Neutrophil (primary cell): ENCODE measurements around the gene SOWAHA.
"Not testable (repeated sequence)": the region's sequence is repeated elsewhere in the genome, so short reads cannot be mapped to it uniquely, and the experiment has no call there.

Source experiments
- H3K27ac ChIP-seq: fragments of 200-600 bp; sonication (generic); 2 replicates; pipeline ENCODE4 v1.5.1; 2016; ENCODE audit warnings: mild to moderate bottlenecking, moderate library complexity
- H3K27me3 ChIP-seq: fragments of 200-600 bp; sonication (generic); 2 replicates; pipeline ENCODE4 v1.6.0; 2016; ENCODE audit warnings: mild to moderate bottlenecking
- H3K36me3 ChIP-seq: fragments of 200-600 bp; sonication (generic); 2 replicates; pipeline ENCODE4 v1.5.1; 2017
- H3K4me1 ChIP-seq, 2 experiments: fragments of 200-600 bp in 1 of 2; sonication (generic) in 1 of 2; 1 replicate in 1 of 2; 2 replicates in 1 of 2; pipeline versions ENCODE4 v1.5.1 to v1.6.1; 2013 to 2016; ENCODE audit warnings: low read depth in 1 of 2, low read length in 1 of 2, mild to moderate bottlenecking in 1 of 2, moderate library complexity in 1 of 2; ENCODE audit not compliant: control insufficient read depth in 1 of 2, insufficient read depth in 1 of 2
- H3K4me3 ChIP-seq, 2 experiments: fragments of 200-600 bp in 1 of 2; sonication (generic) in 1 of 2; 1 replicate in 1 of 2; 2 replicates in 1 of 2; pipeline ENCODE4 v1.5.1; 2013 to 2016; ENCODE audit warnings: low read depth in 1 of 2, low read length in 1 of 2, mild to moderate bottlenecking in 1 of 2, moderate library complexity in 1 of 2
- H3K9me3 ChIP-seq: fragments of 200-600 bp; sonication (generic); 2 replicates; pipeline ENCODE4 v1.5.1; 2016
- TF ChIP-seq, protein P1 (sequence below): fragments of 200-600 bp; sonication (generic); IDR thresholded peaks from 2 replicates; pipeline ENCODE4 v1.5.1; 2016; ENCODE audit warnings: antibody characterized with exemption

The SOWAHA gene

GRCh38 chr5:132848270-132848669, 35.2 kb downstream of the SOWAHA start:
- no peak overlapping the region for H3K27ac ChIP-seq
- no peaks in the 10 kb centered on the region for H3K27me3 ChIP-seq
- H3K36me3 ChIP-seq = no peaks in the 10 kb centered on the region
- H3K4me1 ChIP-seq = no peaks in the 10 kb centered on the region
- no peaks in the 10 kb centered on the region for H3K9me3 ChIP-seq
- H3K4me3 ChIP-seq = no peak overlapping the region
- TF ChIP-seq, protein P1, sequence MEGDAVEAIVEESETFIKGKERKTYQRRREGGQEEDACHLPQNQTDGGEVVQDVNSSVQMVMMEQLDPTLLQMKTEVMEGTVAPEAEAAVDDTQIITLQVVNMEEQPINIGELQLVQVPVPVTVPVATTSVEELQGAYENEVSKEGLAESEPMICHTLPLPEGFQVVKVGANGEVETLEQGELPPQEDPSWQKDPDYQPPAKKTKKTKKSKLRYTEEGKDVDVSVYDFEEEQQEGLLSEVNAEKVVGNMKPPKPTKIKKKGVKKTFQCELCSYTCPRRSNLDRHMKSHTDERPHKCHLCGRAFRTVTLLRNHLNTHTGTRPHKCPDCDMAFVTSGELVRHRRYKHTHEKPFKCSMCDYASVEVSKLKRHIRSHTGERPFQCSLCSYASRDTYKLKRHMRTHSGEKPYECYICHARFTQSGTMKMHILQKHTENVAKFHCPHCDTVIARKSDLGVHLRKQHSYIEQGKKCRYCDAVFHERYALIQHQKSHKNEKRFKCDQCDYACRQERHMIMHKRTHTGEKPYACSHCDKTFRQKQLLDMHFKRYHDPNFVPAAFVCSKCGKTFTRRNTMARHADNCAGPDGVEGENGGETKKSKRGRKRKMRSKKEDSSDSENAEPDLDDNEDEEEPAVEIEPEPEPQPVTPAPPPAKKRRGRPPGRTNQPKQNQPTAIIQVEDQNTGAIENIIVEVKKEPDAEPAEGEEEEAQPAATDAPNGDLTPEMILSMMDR = no peak

GRCh38 chr5:132849347-132849746, 36.2 kb downstream of the SOWAHA start:
- H3K4me3 ChIP-seq = no peak overlapping the region
- H3K27me3 ChIP-seq = no peaks in the 10 kb centered on the region
- no peak overlapping the region for H3K27ac ChIP-seq
- TF ChIP-seq, protein P1 = no peak
- H3K4me1 ChIP-seq = no peaks in the 10 kb centered on the region
- no peaks in the 10 kb centered on the region for H3K9me3 ChIP-seq
- no peaks in the 10 kb centered on the region for H3K36me3 ChIP-seq

DNA sequence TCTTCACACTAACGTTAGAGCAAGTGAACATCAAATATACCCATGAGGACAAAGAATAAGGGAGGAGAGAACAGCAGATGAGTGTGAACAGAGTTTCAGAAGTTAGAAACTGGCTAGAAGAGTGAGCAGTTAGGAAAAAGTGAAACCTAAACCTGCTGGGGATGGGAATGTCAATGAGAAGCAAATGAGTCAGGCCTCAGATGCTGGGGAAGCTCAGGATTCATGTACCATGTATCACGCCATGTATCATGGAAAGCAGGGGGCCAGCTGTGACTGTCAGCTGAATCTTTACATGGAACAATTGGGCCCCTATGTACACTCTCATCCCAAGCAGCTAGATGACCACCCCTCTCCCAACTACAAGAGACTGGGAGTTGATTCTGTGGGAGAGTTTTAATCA, 37.0 kb downstream of the SOWAHA start:
- Histone ChIP-seq H3K27me3 (no peaks in the 10 kb centered on the region), H3K27ac (no peak overlapping the region)

GRCh38 chr5:132853323-132853722, 40.2 kb downstream of the SOWAHA start:
- Histone ChIP-seq H3K4me3 (no peak overlapping the region), H3K36me3 (no peaks in the 10 kb centered on the region), H3K27me3 (no peaks in the 10 kb centered on the region), H3K9me3 (no peaks in the 10 kb centered on the region), H3K4me1 (no peaks in the 10 kb centered on the region), H3K27ac (no peak overlapping the region)
- TF ChIP-seq, protein P1 = no peak

More for the DNA sequence above, 37.0 kb downstream of the SOWAHA start:
- TF ChIP-seq, protein P1 = no peak
- H3K4me1 ChIP-seq = no peaks in the 10 kb centered on the region
- H3K4me3 ChIP-seq = no peak overlapping the region
- H3K9me3 ChIP-seq = no peaks in the 10 kb centered on the region
- H3K36me3 ChIP-seq = no peaks in the 10 kb centered on the region

DNA sequence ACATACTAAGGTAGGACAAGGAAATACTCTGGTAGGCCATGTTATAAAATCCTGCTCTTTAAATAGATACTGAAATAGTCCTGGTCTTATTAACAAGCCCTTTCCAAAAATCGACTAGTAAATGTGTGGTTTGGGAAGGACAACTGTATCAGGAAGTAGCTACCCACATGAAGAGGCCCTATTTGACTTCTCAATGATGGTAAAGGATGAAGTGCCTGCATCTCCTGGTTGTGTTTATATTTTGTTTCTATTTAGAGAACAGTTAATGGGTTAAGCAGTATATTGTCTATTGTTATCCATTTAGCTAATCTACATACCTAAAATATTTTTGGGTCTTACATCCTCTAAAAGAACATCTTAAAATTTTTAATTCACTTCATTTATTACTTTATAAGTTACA, 40.7 kb downstream of the SOWAHA start:
- peaks cover 4% of the 10 kb centered on the region for H3K27me3 ChIP-seq
- H3K4me3 ChIP-seq = no peak overlapping the region
- no peaks in the 10 kb centered on the region for H3K4me1 ChIP-seq
- no peaks in the 10 kb centered on the region for H3K9me3 ChIP-seq
- H3K27ac ChIP-seq = no peak overlapping the region
- no peaks in the 10 kb centered on the region for H3K36me3 ChIP-seq
- TF ChIP-seq, protein P1 = no peak

DNA sequence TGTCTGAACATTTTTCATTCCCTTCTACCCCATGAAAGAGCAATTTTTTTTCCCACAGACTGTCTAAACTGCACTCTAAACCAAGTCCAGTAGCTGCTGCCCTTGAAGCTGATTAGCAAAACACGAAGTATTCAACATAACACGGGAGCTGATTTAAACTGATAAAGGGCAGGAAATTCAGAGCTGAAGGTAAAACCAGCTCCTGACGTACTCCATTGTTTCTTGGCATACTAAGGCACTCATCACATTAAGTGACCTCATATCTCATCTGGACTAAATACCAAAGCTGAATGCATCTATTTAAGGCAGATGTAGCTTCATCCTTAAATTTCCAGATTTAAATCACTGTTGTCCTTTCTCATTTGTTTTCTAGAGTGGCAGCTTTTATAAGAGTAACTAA, 41.2 kb downstream of the SOWAHA start:
- TF ChIP-seq, protein P1 = no peak
- no peaks in the 10 kb centered on the region for H3K9me3 ChIP-seq
- H3K36me3 ChIP-seq = no peaks in the 10 kb centered on the region
- no peak overlapping the region for H3K4me3 ChIP-seq
- H3K4me1 ChIP-seq = no peaks in the 10 kb centered on the region
- peaks cover 7% of the 10 kb centered on the region for H3K27me3 ChIP-seq
- no peak overlapping the region for H3K27ac ChIP-seq

DNA sequence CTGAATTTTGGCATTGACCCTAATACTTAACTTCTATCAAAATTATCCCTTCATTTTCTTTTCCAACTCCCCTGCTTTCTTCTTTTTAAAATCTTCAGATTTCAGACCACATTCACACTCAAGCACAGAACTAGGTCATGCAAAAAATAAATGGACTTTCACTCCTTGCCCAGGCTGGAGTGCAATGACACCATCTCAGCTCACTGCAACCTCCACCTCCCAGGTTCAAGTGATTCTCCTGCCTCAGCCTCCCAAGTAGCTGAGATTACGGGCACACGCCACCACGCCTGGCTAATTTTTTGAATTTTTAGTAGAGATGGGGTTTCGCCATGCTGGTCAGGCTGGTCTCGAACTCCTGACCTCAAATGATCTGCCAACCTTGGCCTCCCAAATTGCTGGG, 41.9 kb downstream of the SOWAHA start:
- H3K27ac ChIP-seq, H3K4me3 ChIP-seq, H3K36me3 ChIP-seq, H3K9me3 ChIP-seq, H3K4me1 ChIP-seq: not testable (repeated sequence)
- peaks cover 14% of the 10 kb centered on the region for H3K27me3 ChIP-seq
